GM23338 (cell line): Measurements from ENCODE around the gene ERCC1. TPM values are rescaled to one million over a fixed set of nuclear protein-coding genes. Genes with fewer than 3 reads are reported as not detected.

Source experiments
- ATAC-seq: fragments of 200-7000 bp; cut with Tn5 transposase; 3 replicates; pipeline ENCODE4 v1.9.1; 2020
- DNase-seq: peaks from one replicate; pipeline ENCODE4 v3.0.0-alpha.2; 2015; ENCODE audit warnings: low spot score
- H2AFZ ChIP-seq: fragments of 200-600 bp; sonication (generic); 2 replicates; pipeline ENCODE4 v1.8.0; 2016; ENCODE audit warnings: antibody characterized with exemption, mild to moderate bottlenecking, moderate library complexity
- H3F3A ChIP-seq: fragments of 200-600 bp; sonication (generic); replicated peaks from 2 replicates; pipeline ENCODE4 v1.8.0; 2017; ENCODE audit warnings: antibody characterized with exemption, mixed run types, low read depth
- H3K27ac ChIP-seq: fragments of 200-600 bp; sonication (generic); 2 replicates; pipeline ENCODE4 v1.6.1; 2016; ENCODE audit warnings: low read depth
- H3K27me3 ChIP-seq: fragments of 200-600 bp; sonication (generic); 2 replicates; pipeline ENCODE4 v1.8.0; 2016; ENCODE audit warnings: mild to moderate bottlenecking, mixed run types, moderate library complexity; ENCODE audit not compliant: insufficient read depth
- H3K36me3 ChIP-seq: fragments of 200-600 bp; sonication (generic); 2 replicates; pipeline ENCODE4 v1.8.0; 2016; ENCODE audit warnings: mild to moderate bottlenecking; ENCODE audit not compliant: insufficient read depth
- H3K4me1 ChIP-seq: fragments of 200-600 bp; sonication (generic); 2 replicates; pipeline ENCODE4 v1.8.0; 2016; ENCODE audit warnings: mild to moderate bottlenecking, moderate library complexity; ENCODE audit not compliant: insufficient read depth
- H3K4me2 ChIP-seq: fragments of 200-600 bp; sonication (generic); 2 replicates; pipeline ENCODE4 v1.7.1; 2017; ENCODE audit warnings: mixed run types
- H3K4me3 ChIP-seq: fragments of 200-600 bp; sonication (generic); 2 replicates; pipeline ENCODE4 v1.6.1; 2016; ENCODE audit warnings: mixed run types
- H3K79me2 ChIP-seq: fragments of 200-600 bp; sonication (generic); replicated peaks from 2 replicates; pipeline ENCODE4 v1.8.0; 2017; ENCODE audit warnings: mild to moderate bottlenecking; ENCODE audit not compliant: insufficient read depth
- H3K9me2 ChIP-seq: fragments of 200-600 bp; sonication (generic); 2 replicates; pipeline ENCODE4 v1.8.0; 2017; ENCODE audit not compliant: insufficient read depth
- H4K20me1 ChIP-seq: fragments of 200-600 bp; sonication (generic); replicated peaks from 2 replicates; pipeline ENCODE4 v1.8.0; 2017; ENCODE audit warnings: mild to moderate bottlenecking; ENCODE audit not compliant: insufficient read depth
- H3K27ac Mint-ChIP-seq: 2 replicates; pipeline ENCODE4 v1.8.0; 2020; ENCODE audit warnings: inconsistent platforms, mild to moderate bottlenecking, moderate library complexity, mixed read lengths
- H3K27me3 Mint-ChIP-seq: 3 replicates; pipeline ENCODE4 v1.8.0; 2022; ENCODE audit warnings: low read depth, mild to moderate bottlenecking, moderate library complexity, mixed read lengths, inconsistent platforms; ENCODE audit not compliant: insufficient read depth, poor library complexity
- H3K36me3 Mint-ChIP-seq: 3 replicates; pipeline ENCODE4 v1.8.0; 2021; ENCODE audit warnings: low read depth, mild to moderate bottlenecking, inconsistent platforms, moderate library complexity, mixed read lengths
- H3K4me1 Mint-ChIP-seq: 3 replicates; pipeline ENCODE4 v1.8.0; 2020; ENCODE audit warnings: mild to moderate bottlenecking, inconsistent platforms, mixed read lengths
- H3K4me3 Mint-ChIP-seq: 3 replicates; pipeline ENCODE4 v1.8.0; 2021; ENCODE audit warnings: moderate library complexity, mild to moderate bottlenecking, inconsistent platforms, mixed read lengths
- H3K9me3 Mint-ChIP-seq: 3 replicates; pipeline ENCODE4 v1.8.0; 2020; ENCODE audit warnings: moderate library complexity, mild to moderate bottlenecking, inconsistent platforms, mixed read lengths
- CREB1 ChIP-seq: fragments of 250-450 bp; sonication (Bioruptor Pico); IDR thresholded peaks from 2 replicates; pipeline ENCODE4 v1.5.0; 2020; ENCODE audit warnings: low read depth, mild to moderate bottlenecking, moderate library complexity
- CTCF ChIP-seq, 2 experiments: fragments of 200-600 bp in 1 of 2; sonication (generic) in 1 of 2; conservative IDR thresholded peaks; 2 replicates each; pipeline versions ENCODE4 v1.5.1 to v1.6.1; 2016 to 2017; ENCODE audit warnings: antibody characterized with exemption in 2 of 2, low read depth in 2 of 2, mild to moderate bottlenecking in 2 of 2, moderate library complexity in 1 of 2
- ETS1 ChIP-seq: IDR thresholded peaks from 2 replicates; pipeline ENCODE4 v1.6.1; 2016; ENCODE audit warnings: antibody characterized with exemption
- JUNB ChIP-seq: IDR thresholded peaks from one replicate; pipeline ENCODE4 v1.6.1; 2016; ENCODE audit warnings: antibody characterized with exemption; ENCODE audit not compliant: unreplicated experiment
- POLR2AphosphoS5 ChIP-seq: IDR thresholded peaks from 2 replicates; pipeline ENCODE4 v1.6.1; 2016; ENCODE audit warnings: antibody characterized with exemption, low read depth
- STAT1 ChIP-seq: IDR thresholded peaks from one replicate; pipeline ENCODE4 v1.6.1; 2016; ENCODE audit warnings: antibody characterized with exemption; ENCODE audit not compliant: unreplicated experiment
- ZNF114 ChIP-seq: fragments of 250-450 bp; sonication (Bioruptor Pico); IDR thresholded peaks from 2 replicates; pipeline ENCODE4 v1.5.0; 2020; ENCODE audit warnings: mild to moderate bottlenecking, moderate library complexity
- ZNF462 ChIP-seq: fragments of 250-450 bp; sonication (Bioruptor Pico); IDR thresholded peaks from 2 replicates; pipeline ENCODE4 v1.5.0; 2020; ENCODE audit warnings: mild to moderate bottlenecking, moderate library complexity
- polyA plus RNA-seq: library from polyadenylated mRNA; unstranded; fragments of >200 nt; fragmentation: Nextera tagmentation; extraction: Ambion mirVana; gene quantifications from 2 replicates; pipeline ENCODE4 v1.2.1, GENCODE V29; 2016
- total RNA-seq: library from RNA; depleted of rRNA; stranded (reverse); fragments of >200 nt; shearing (Covaris generic); gene quantifications from 2 replicates; pipeline ENCODE4 v1.2.3, GENCODE V29; 2014

Gene ERCC1
- total and polyA plus RNA-seq, 2 experiments from 2014 or later = 39.0 to 52.3 TPM

- Histone ChIP-seq H3K4me3 (no peak overlapping the region), H3K36me3 (no peaks in the 10 kb centered on the region), H2AFZ (no peak overlapping the region), H3K9me2 (no peaks in the 10 kb centered on the region), H4K20me1 (no peaks in the 10 kb centered on the region), H3K27ac (no peak overlapping the region), H3K79me2 (no peaks in the 10 kb centered on the region), H3F3A (peaks cover 6% of the 10 kb centered on the region; the same call in 1 of the 2 replicates), H3K4me2 (no peak overlapping the region), H3K4me1 (no peaks in the 10 kb centered on the region; the same call in 1 of the 2 replicates), H3K27me3 (peaks cover 24% of the 10 kb centered on the region)
- Mint-ChIP-seq H3K9me3 (no peaks in the 10 kb centered on the region), H3K36me3 (no peaks in the 10 kb centered on the region; the same call in none of the 3 replicates), H3K27ac (no peak overlapping the region), H3K4me3 (peak overlapping the region; percentile 32; the same call in 1 of the 3 replicates), H3K27me3 (peaks cover 20% of the 10 kb centered on the region), H3K4me1 (peaks cover 8% of the 10 kb centered on the region)
- TF ChIP-seq ZNF462 = no peak
- ATAC-seq = peak; percentile 67
- DNase-seq = peak; percentile 76
Observed at GRCh38 chr19:45391346-45391745, 32.4 kb downstream of the ERCC1 start.

- peak; percentile 90 for ATAC-seq
- peaks cover 36% of the 10 kb centered on the region for H3K27me3 ChIP-seq
- H3F3A ChIP-seq = 0 out of 2 replicates have a peak, but pooled peaks cover 4% of the 10 kb centered on the region
- Mint-ChIP-seq H3K4me1 (peaks cover 7% of the 10 kb centered on the region; the same call in 2 of the 3 replicates), H3K9me3 (no peaks in the 10 kb centered on the region), H3K36me3 (peaks cover 2% of the 10 kb centered on the region; the same call in 1 of the 3 replicates), H3K4me3 (peak overlapping the region; percentile 59; the same call in 2 of the 3 replicates), H3K27me3 (peaks cover 33% of the 10 kb centered on the region), H3K27ac (no peak overlapping the region)
- no peaks in the 10 kb centered on the region for H3K9me2 ChIP-seq
- H3K36me3 ChIP-seq = no peaks in the 10 kb centered on the region
- peak overlapping the region; percentile 77 for H3K4me2 ChIP-seq
- H2AFZ ChIP-seq = peak overlapping the region; percentile 59; the same call in 1 of the 2 replicates
- no peaks in the 10 kb centered on the region for H4K20me1 ChIP-seq
- H3K4me3 ChIP-seq = peak overlapping the region; percentile 57
- no peaks in the 10 kb centered on the region for H3K4me1 ChIP-seq
- H3K79me2 ChIP-seq = no peaks in the 10 kb centered on the region
- no peak overlapping the region for H3K27ac ChIP-seq
- peak; percentile 80 for DNase-seq
- no peak for TF ChIP-seq JUNB
- peak; percentile 16; the same call in 1 of the 2 replicates for TF ChIP-seq CREB1 (CRISPR knock-in tag)
- no peak for TF ChIP-seq ETS1
- peak; percentile 38 to 80; a peak in 3 of 4 replicates for TF ChIP-seq CTCF (conservative IDR thresholded peaks at IDR 0.05; ENCODE audit: low read depth in 2 of 2)
- no peak for TF ChIP-seq POLR2AphosphoS5
- no peak for TF ChIP-seq ZNF114
- TF ChIP-seq STAT1 = no peak
Observed at GRCh38 chr19:45385392-45386221, 38.1 kb downstream of the ERCC1 start.
